ENCODE data around the gene TUBA4B.
A peak's percentile ranks its signal among the peaks of the same experiment; 100 is the strongest.

The TUBA4B gene

DNA sequence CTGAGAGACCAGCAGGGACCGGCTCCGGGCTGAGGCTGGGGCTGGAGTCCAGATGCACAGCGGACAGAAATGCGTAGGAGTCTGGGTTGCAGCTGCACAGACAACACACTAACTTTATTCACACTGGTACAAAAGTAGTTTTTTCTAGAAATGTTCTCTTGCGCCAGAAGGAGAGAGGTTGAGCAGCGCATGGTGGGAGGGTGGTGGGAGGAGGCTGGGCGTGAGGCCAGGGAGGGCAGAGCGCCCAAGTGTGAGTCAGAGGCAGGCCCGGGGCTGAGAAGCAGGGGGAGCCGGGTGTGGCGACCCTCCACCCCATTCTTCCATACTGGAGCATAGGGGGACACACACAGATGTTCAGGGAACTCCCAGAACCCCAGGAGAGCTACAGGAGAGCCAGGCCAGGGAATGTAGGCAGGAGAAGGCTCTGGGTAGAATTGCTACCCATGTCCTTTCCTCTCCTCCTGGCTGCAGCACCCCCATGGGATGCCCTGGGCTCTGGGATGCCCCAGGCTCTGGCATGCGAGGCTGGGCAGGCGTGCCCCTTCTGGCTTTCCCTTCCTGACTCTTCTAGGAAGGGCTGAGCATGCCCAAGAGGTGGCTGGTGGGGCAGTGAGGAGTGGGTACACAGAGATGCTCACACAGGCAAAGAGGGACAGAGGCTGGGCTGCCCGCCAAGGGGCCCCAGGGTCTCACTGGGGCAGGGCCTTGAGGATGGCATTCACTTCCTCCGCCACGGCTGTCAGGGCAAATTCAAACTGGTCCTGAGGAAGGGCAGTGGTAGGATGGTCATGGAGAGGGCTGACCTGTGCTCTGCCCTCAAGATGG lies 36.7 kb downstream of the TUBA4B start:
- Mint-ChIP-seq H3K36me3 (ENCODE audit: insufficient read depth) (peaks cover 23% of the 10 kb centered on the region), H3K4me1 (ENCODE audit: low read depth in 2 of 2) (peaks cover 7 to 9% of the 10 kb centered on the region in 2 donors), H3K27me3 (no peaks in the 10 kb centered on the region), H3K4me3 (no peak overlapping the region), H3K9me3 (no peaks in the 10 kb centered on the region), H3K27ac (peak overlapping the region; percentile 49 to 52)
- DNase-seq (no peak), ATAC-seq (replicated peaks) (no peak)

GRCh38 chr2:219290381-219291171 lies 37.5 kb downstream of the TUBA4B start:
- H3K27me3 Mint-ChIP-seq: no peaks in the 10 kb centered on the region
- H3K27ac Mint-ChIP-seq: peak overlapping the region; percentile 49 to 52
- peaks cover 18% of the 10 kb centered on the region for H3K36me3 Mint-ChIP-seq (ENCODE audit: insufficient read depth)
- H3K9me3 Mint-ChIP-seq: no peaks in the 10 kb centered on the region
- H3K4me1 Mint-ChIP-seq (ENCODE audit: low read depth in 2 of 2): peaks cover 7 to 10% of the 10 kb centered on the region in 2 donors
- no peak overlapping the region for H3K4me3 Mint-ChIP-seq
- DNase-seq (no peak), ATAC-seq (replicated peaks) (no peak)

GRCh38 chr2:219291394-219291793 lies 38.4 kb downstream of the TUBA4B start:
- no peaks in the 10 kb centered on the region for H3K27me3 Mint-ChIP-seq
- H3K36me3 Mint-ChIP-seq (ENCODE audit: insufficient read depth): peaks cover 15% of the 10 kb centered on the region
- no peaks in the 10 kb centered on the region for H3K9me3 Mint-ChIP-seq
- no peak for DNase-seq
- peaks cover 7 to 12% of the 10 kb centered on the region in 2 donors for H3K4me1 Mint-ChIP-seq (ENCODE audit: low read depth in 2 of 2)
- peak overlapping the region in 1 of 2 donors; percentile 52 for H3K27ac Mint-ChIP-seq
- no peak for ATAC-seq (replicated peaks)
- H3K4me3 Mint-ChIP-seq: no peak overlapping the region

DNA sequence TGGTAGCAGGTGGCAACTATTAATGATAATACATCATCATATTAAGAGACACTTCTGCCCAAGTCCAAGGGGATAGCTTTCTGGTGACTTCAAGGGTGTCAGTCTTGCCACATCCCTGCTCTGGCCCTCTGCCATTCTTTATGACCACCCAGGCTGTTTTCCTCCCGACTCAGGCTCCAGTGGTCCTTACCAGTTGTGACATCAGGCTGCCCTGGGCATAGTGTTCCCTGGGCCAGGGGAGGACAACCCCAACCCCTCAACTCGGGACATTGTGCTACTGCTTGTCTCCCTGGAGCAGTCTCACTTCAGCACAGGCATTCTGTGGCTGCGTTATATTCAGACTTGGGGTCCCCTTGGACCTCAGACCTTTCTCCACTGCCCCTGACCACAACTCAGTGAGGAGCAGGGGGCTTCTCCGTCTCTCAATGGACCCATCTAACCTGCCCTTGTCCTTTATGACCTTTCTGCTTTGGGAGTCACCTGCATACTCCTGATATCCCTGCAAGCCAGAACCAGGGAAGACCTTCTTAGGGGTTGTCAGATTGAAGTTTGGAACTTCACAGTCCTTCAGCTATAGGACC lies 39.0 kb downstream of the TUBA4B start:
- H3K27me3 Mint-ChIP-seq: no peaks in the 10 kb centered on the region
- peaks cover 14% of the 10 kb centered on the region for H3K36me3 Mint-ChIP-seq (ENCODE audit: insufficient read depth)

DNA sequence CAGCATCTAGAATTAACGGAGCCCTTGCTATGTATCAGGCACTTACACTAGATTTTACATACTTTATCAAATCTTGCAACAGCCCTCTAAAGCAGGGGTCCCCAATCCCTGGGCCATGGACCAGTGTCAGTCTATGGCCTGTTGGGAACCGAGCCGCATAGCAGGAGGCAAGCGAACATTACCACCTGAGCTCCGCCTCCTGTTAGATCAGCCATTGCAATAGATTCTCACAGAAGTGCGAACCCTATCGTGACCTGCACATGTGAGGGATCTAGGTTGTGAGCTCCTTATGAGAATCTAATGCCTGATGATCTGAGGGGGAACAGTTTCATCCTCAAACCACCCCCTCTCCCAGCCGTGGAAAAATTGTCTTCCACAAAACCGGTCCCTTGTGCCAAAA lies 39.6 kb downstream of the TUBA4B start:
- DNase-seq (no peak), ATAC-seq (replicated peaks) (no peak)
- Mint-ChIP-seq H3K4me1 (ENCODE audit: low read depth in 2 of 2) (peaks cover 7 to 12% of the 10 kb centered on the region in 2 donors), H3K4me3 (no peak overlapping the region), H3K36me3 (ENCODE audit: insufficient read depth) (peaks cover 10% of the 10 kb centered on the region), H3K27me3 (no peaks in the 10 kb centered on the region), H3K27ac (peak overlapping the region in 1 of 2 donors; percentile 35), H3K9me3 (no peaks in the 10 kb centered on the region)

More for the DNA sequence above, 39.0 kb downstream of the TUBA4B start:
- H3K9me3 Mint-ChIP-seq: no peaks in the 10 kb centered on the region
- DNase-seq: no peak
- H3K27ac Mint-ChIP-seq: peak overlapping the region in 1 of 2 donors; percentile 35
- ATAC-seq (replicated peaks): no peak
- H3K4me1 Mint-ChIP-seq (ENCODE audit: low read depth in 2 of 2): peaks cover 7 to 12% of the 10 kb centered on the region in 2 donors
- H3K4me3 Mint-ChIP-seq: no peak overlapping the region

GRCh38 chr2:219293736-219294231 lies 40.7 kb downstream of the TUBA4B start:
- H3K27me3 Mint-ChIP-seq: peaks cover 0 to under 1% of the 10 kb centered on the region in 2 donors
- no peak for DNase-seq
- peak overlapping the region; percentile 47 to 91 for H3K27ac Mint-ChIP-seq
- peaks cover 7 to 14% of the 10 kb centered on the region in 2 donors for H3K4me1 Mint-ChIP-seq (ENCODE audit: low read depth in 2 of 2)
- peaks cover 9% of the 10 kb centered on the region for H3K36me3 Mint-ChIP-seq (ENCODE audit: insufficient read depth)
- ATAC-seq (replicated peaks): no peak
- H3K4me3 Mint-ChIP-seq: peak overlapping the region; percentile 73 to 87
- no peaks in the 10 kb centered on the region for H3K9me3 Mint-ChIP-seq

DNA sequence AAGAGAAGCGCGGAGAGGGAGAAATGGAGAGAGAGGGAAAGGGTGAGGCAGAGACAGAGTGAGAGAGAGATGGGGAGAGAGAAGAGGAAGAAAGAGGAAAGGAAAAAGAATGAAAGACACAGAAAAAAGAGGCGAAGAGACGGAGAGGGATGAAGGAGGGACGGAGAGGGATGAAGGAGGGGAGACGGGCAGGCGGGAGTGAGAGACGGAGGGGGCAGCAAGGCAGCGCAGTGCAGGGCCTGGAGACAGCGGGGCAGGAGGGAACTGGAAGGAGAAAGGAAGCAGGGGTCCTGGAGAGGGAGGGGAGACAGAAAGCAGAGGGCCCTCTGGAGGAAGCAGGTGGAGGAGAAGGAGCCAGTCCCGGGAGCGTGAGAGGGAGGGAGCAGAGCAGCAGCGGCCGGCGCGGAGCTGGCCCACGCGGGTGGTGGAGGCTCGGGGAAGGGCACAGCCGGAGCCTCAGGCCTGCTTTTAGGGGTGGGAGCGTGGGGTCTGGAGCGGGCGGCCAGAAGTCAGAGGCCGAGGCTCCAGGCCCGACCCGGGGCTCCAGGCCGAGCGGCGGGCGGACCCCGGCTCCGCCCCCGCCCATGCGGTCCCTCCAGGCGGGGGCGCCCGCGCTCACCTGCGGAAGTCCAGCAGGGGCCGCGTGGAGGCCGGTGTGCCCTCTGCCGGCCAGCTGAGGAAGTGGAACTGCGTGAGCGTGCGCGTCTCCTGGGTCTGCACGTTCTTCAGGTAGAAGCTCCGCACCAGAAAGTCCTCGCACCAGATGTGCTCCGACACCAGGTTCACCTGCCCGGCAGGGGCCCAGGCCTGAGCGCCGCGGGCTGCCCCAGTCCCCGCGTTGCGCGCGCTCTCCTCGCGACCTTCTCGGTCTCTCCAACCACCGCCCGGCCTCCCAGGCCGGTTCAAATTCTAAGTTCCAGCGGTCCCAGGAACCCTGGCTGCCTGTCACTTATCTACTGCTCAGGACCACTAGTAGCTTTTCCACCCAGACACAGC lies 41.6 kb downstream of the TUBA4B start:
- Mint-ChIP-seq H3K27me3 (peaks cover under 1 to 10% of the 10 kb centered on the region in 2 donors), H3K9me3 (no peaks in the 10 kb centered on the region), H3K4me3 (peak overlapping the region; percentile 73 to 87), H3K36me3 (ENCODE audit: insufficient read depth) (peaks cover 9% of the 10 kb centered on the region), H3K27ac (peak overlapping the region; percentile 77 to 91), H3K4me1 (ENCODE audit: low read depth in 2 of 2) (peaks cover 7 to 14% of the 10 kb centered on the region in 2 donors)
- DNase-seq (peak; percentile 87 to 90 (median 89)), ATAC-seq (replicated peaks) (peak; percentile 94)

DNA sequence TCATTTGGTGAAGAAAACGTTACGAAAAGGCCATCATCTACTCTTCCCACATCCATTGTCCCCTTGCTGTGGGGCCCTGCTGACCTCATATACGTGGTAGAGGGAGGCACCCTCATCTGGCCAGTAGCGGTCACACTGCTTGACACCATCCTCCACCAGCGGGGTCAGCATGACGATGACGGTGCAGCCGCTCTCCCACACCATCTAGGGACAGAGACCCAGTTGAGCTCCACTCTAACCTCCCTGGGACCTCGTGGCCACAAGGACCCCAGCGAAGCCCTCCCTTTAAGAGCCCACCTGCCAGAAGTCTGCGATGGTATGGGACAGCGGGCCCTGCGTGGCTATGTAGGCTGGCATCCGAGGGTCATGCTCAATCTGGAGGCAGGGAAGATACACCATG lies 43.1 kb downstream of the TUBA4B start:
- H3K27ac Mint-ChIP-seq: peak overlapping the region; percentile 29 to 77
- no peak for DNase-seq
- peaks cover 7 to 14% of the 10 kb centered on the region in 2 donors for H3K4me1 Mint-ChIP-seq (ENCODE audit: low read depth in 2 of 2)
- peak overlapping the region in 1 of 2 donors; percentile 39 for H3K4me3 Mint-ChIP-seq
- H3K9me3 Mint-ChIP-seq: no peaks in the 10 kb centered on the region
- peaks cover 8 to 22% of the 10 kb centered on the region in 2 donors for H3K27me3 Mint-ChIP-seq
- H3K36me3 Mint-ChIP-seq (ENCODE audit: insufficient read depth): peaks cover 5% of the 10 kb centered on the region
- ATAC-seq (replicated peaks): no peak

- no peaks in the 10 kb centered on the region for H3K9me3 Mint-ChIP-seq
- peaks cover 15 to 29% of the 10 kb centered on the region in 2 donors for H3K27me3 Mint-ChIP-seq
- no peak for DNase-seq
- no peak for ATAC-seq (replicated peaks)
- no peak overlapping the region for H3K27ac Mint-ChIP-seq
- H3K4me1 Mint-ChIP-seq (ENCODE audit: low read depth in 2 of 2): peaks cover 7 to 14% of the 10 kb centered on the region in 2 donors
- peaks cover 5% of the 10 kb centered on the region for H3K36me3 Mint-ChIP-seq (ENCODE audit: insufficient read depth)
- no peak overlapping the region for H3K4me3 Mint-ChIP-seq
Measured at GRCh38 chr2:219296631-219297391, 43.8 kb downstream of the TUBA4B start.

- H3K9me3 Mint-ChIP-seq: no peaks in the 10 kb centered on the region
- peaks cover 21 to 40% of the 10 kb centered on the region in 2 donors for H3K27me3 Mint-ChIP-seq
- ATAC-seq (replicated peaks): no peak
- peaks cover 7 to 14% of the 10 kb centered on the region in 2 donors for H3K4me1 Mint-ChIP-seq (ENCODE audit: low read depth in 2 of 2)
- no peak for DNase-seq
- H3K4me3 Mint-ChIP-seq: no peak overlapping the region
- H3K36me3 Mint-ChIP-seq (ENCODE audit: insufficient read depth): peaks cover 5% of the 10 kb centered on the region
- peak overlapping the region in 1 of 2 donors; percentile 65 for H3K27ac Mint-ChIP-seq
Measured at GRCh38 chr2:219297766-219298456, 44.9 kb downstream of the TUBA4B start.

- Mint-ChIP-seq H3K27ac (peak overlapping the region in 1 of 2 donors; percentile 44), H3K4me3 (no peak overlapping the region), H3K27me3 (peaks cover 28 to 48% of the 10 kb centered on the region in 2 donors), H3K9me3 (no peaks in the 10 kb centered on the region), H3K4me1 (ENCODE audit: low read depth in 2 of 2) (peaks cover 7 to 13% of the 10 kb centered on the region in 2 donors), H3K36me3 (ENCODE audit: insufficient read depth) (peaks cover 2% of the 10 kb centered on the region)
- peak; percentile 89 to 94 (median 90) for DNase-seq
- ATAC-seq (replicated peaks): peak; percentile 65
Measured at GRCh38 chr2:219298759-219299371, 45.8 kb downstream of the TUBA4B start.
